Measurements from ENCODE around the gene FAM98C.

DNA sequence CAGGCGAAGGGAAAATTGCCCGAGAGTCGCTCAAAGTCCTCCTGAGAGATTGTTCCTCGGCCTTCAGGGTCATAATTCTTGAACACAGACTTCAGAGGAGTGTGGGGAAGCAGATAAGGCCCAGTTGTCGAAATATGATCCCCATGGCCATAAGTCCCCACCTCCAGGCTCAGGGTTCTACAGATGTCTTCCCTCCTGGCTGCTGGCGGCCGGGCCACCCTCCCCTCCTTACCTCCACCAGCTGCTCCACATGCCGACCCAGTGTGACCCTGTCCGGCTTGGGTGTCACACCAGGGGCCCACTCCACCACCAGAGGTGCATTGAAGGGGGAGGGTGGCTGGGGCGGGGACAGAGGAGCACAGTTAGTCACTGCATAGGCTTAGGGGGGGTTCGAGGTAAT is 10.1 kb downstream of the FAM98C start:
- TF ChIP-seq, protein P1, sequence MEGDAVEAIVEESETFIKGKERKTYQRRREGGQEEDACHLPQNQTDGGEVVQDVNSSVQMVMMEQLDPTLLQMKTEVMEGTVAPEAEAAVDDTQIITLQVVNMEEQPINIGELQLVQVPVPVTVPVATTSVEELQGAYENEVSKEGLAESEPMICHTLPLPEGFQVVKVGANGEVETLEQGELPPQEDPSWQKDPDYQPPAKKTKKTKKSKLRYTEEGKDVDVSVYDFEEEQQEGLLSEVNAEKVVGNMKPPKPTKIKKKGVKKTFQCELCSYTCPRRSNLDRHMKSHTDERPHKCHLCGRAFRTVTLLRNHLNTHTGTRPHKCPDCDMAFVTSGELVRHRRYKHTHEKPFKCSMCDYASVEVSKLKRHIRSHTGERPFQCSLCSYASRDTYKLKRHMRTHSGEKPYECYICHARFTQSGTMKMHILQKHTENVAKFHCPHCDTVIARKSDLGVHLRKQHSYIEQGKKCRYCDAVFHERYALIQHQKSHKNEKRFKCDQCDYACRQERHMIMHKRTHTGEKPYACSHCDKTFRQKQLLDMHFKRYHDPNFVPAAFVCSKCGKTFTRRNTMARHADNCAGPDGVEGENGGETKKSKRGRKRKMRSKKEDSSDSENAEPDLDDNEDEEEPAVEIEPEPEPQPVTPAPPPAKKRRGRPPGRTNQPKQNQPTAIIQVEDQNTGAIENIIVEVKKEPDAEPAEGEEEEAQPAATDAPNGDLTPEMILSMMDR (IDR thresholded peaks at IDR 0.05): no peak
- no peak for TF ChIP-seq POLR2A (IDR thresholded peaks at IDR 0.05)
- no peak for TF ChIP-seq POLR2AphosphoS5 (IDR thresholded peaks at IDR 0.05)
- TF ChIP-seq EP300 (IDR thresholded peaks at IDR 0.05): no peak

All from upper lobe of left lung (tissue), 4 donors.